Endodermal cell (in vitro differentiated cells): Measurements from ENCODE around the gene TNFRSF4. TPM values are rescaled to one million over a fixed set of nuclear protein-coding genes. Genes with fewer than 3 reads are reported as not detected.
A peak's percentile ranks its signal among the peaks of the same experiment; 100 is the strongest.

ENCODE experiments used
- DNase-seq: peaks from one replicate; pipeline ENCODE4 v3.0.0-alpha.2; 2017
- H3K27ac ChIP-seq: 2 replicates; pipeline ENCODE4 v1.5.1; 2013; ENCODE audit warnings: mild to moderate bottlenecking, low read depth, low read length, moderate library complexity
- H3K27me3 ChIP-seq: 2 replicates; pipeline ENCODE4 v1.6.1; 2013; ENCODE audit warnings: mild to moderate bottlenecking, low read length, moderate library complexity; ENCODE audit not compliant: insufficient read depth, control insufficient read depth, poor library complexity, severe bottlenecking
- H3K36me3 ChIP-seq: 2 replicates; pipeline ENCODE4 v1.7.0; 2013; ENCODE audit warnings: mild to moderate bottlenecking, low read length, moderate library complexity; ENCODE audit not compliant: control insufficient read depth, insufficient read depth
- H3K4me1 ChIP-seq: one replicate; pipeline ENCODE4 v1.7.0; 2013; ENCODE audit warnings: low read length; ENCODE audit not compliant: control insufficient read depth, insufficient read depth
- H3K4me3 ChIP-seq: 2 replicates; pipeline ENCODE4 v1.5.1; 2013; ENCODE audit warnings: mild to moderate bottlenecking, low read length, moderate library complexity
- H3K9ac ChIP-seq: 2 replicates; pipeline ENCODE4 v1.6.1; 2013; ENCODE audit warnings: mild to moderate bottlenecking, low read length, moderate library complexity; ENCODE audit not compliant: poor library complexity, severe bottlenecking; ENCODE audit errors: extremely low read depth
- H3K9me3 ChIP-seq: 2 replicates; pipeline ENCODE4 v1.6.1; 2013; ENCODE audit warnings: mild to moderate bottlenecking, low read length, moderate library complexity; ENCODE audit not compliant: control insufficient read depth
- H3K27ac Mint-ChIP-seq: 2 replicates; pipeline ENCODE4 v1.8.0; 2020; ENCODE audit warnings: mixed read lengths
- H3K27me3 Mint-ChIP-seq: 2 replicates; pipeline ENCODE4 v1.8.0; 2021; ENCODE audit warnings: mild to moderate bottlenecking, mixed read lengths; ENCODE audit not compliant: insufficient read depth
- H3K36me3 Mint-ChIP-seq: 2 replicates; pipeline ENCODE4 v1.8.0; 2020; ENCODE audit warnings: low read depth, mixed read lengths
- H3K4me1 Mint-ChIP-seq: 2 replicates; pipeline ENCODE4 v1.8.0; 2020; ENCODE audit warnings: mixed read lengths
- H3K4me3 Mint-ChIP-seq: 2 replicates; pipeline ENCODE4 v1.8.0; 2020; ENCODE audit warnings: mild to moderate bottlenecking, moderate library complexity, mixed read lengths
- H3K9me3 Mint-ChIP-seq: 2 replicates; pipeline ENCODE4 v1.8.0; 2020; ENCODE audit warnings: mild to moderate bottlenecking, mixed read lengths
- WGBS, 2 experiments: methylation state at CpG; one replicate each; pipeline versions ENCODE4 v1.1.5 to v1.1.7; 2013; ENCODE audit warnings: missing lambda C conversion rate in 2 of 2, mixed read lengths in 1 of 2; ENCODE audit not compliant: insufficient coverage in 1 of 2, insufficient read length in 1 of 2; 5-methylcytosine and 5-hydroxymethylcytosine counted together
- total RNA-seq, 2 donors: library from RNA; stranded (reverse); fragmentation: NEBNext Ultra II Directional in 1 of 2; extraction: Animal tissue kit (Norgen Biotek cat#: 25700) in 1 of 2; gene quantifications; 2 replicates in 1 of 2; 3 replicates in 1 of 2; pipeline ENCODE4 v1.2.1, GENCODE V29; 2021
- TF ChIP-seq, protein P1 (sequence below): fragments of 200-600 bp; sonication (generic); conservative IDR thresholded peaks from 2 replicates; pipeline ENCODE4 v1.5.0; 2021; ENCODE audit warnings: antibody characterized with exemption, mild to moderate bottlenecking

The TNFRSF4 gene
- total RNA-seq, 2 donors from 2014 or later, result 0.20 TPM; not detected in 1

DNA sequence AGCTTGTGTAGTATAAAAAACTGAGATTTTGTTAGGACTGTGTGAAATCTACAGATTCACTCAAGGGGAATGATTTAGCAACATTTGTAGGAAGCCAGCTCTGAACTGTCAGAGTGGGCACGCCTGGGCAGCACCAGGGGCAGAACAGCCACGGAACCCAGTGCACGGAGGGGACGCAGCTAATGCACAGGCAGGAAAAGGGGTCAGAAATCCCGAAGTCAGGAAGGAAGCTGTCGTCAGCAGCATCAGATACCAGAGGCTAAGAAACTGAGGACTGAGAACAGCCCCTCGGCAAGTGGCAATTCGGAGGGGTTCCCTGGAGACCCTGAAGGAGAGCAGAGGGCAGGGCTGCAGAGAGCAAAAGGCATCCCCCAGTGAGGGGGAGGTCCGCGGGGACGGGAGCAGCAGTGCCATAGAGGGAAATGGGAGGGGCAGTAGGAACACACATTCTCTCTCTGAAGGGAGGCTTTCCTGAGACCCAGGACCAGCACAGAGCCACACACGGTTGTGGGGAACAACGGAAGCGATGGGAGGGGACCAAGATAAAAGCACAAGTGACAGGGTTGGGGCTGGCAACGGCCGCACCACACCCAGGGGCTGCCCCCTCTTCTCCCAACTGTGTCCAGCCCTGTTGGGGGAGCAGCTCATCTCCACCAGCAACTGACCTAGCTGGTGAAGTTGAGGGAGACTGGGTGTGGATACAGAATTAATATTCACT, 47.0 kb upstream of the TNFRSF4 start:
- Mint-ChIP-seq H3K4me1 (peaks cover 8% of the 10 kb centered on the region), H3K4me3 (no peak overlapping the region)

DNA sequence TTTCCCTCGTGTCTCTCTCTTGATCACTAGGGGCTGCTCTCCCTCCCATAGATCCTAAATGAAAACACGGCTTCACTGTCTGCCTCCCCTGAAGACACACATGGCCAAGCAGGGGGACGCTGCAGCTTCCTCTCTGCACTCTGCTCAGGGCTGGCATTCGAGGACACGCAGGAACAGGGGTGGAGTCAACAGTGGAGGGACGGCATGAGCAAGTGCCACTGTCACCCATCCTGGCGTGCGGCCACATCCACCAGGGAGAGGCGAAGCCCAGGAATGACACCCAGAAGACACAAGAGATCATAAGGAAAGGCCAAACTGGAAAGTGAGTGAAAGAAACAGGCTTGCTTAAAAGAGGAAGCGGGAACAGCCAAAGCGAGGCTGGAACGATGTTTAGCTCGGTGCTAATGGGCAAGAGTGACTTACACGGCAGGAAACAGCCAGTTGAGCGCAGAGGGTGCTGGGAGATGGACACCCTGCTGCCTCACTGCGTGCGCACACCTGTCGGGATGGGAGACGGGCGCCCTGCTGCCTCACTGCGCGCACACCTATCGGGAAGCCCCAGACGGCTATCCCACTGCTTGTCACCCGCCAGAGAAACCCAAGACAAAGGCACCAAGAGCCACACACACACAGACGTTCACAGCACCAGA, 46.1 kb upstream of the TNFRSF4 start:
- no peaks in the 10 kb centered on the region for H3K4me1 ChIP-seq
- H3K27me3 Mint-ChIP-seq, result no peaks in the 10 kb centered on the region
- H3K9ac ChIP-seq, result no peak overlapping the region
- no peaks in the 10 kb centered on the region for H3K9me3 Mint-ChIP-seq
- peaks cover 66% of the 10 kb centered on the region for H3K36me3 Mint-ChIP-seq
- no peak for DNase-seq
- no peak overlapping the region for H3K4me3 Mint-ChIP-seq
- peak overlapping the region; percentile 26 for H3K27ac Mint-ChIP-seq
- H3K9me3 ChIP-seq, result no peaks in the 10 kb centered on the region
- no peaks in the 10 kb centered on the region for H3K27me3 ChIP-seq
- no peak overlapping the region for H3K27ac ChIP-seq
- peaks cover 8% of the 10 kb centered on the region for H3K4me1 Mint-ChIP-seq
- peaks cover 79% of the 10 kb centered on the region for H3K36me3 ChIP-seq
- WGBS, 2 experiments, result 94 to 97% methylated on average over 15 to 26 of the region's 26 CpGs
- TF ChIP-seq, protein P1, sequence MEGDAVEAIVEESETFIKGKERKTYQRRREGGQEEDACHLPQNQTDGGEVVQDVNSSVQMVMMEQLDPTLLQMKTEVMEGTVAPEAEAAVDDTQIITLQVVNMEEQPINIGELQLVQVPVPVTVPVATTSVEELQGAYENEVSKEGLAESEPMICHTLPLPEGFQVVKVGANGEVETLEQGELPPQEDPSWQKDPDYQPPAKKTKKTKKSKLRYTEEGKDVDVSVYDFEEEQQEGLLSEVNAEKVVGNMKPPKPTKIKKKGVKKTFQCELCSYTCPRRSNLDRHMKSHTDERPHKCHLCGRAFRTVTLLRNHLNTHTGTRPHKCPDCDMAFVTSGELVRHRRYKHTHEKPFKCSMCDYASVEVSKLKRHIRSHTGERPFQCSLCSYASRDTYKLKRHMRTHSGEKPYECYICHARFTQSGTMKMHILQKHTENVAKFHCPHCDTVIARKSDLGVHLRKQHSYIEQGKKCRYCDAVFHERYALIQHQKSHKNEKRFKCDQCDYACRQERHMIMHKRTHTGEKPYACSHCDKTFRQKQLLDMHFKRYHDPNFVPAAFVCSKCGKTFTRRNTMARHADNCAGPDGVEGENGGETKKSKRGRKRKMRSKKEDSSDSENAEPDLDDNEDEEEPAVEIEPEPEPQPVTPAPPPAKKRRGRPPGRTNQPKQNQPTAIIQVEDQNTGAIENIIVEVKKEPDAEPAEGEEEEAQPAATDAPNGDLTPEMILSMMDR, result no peak
- no peak overlapping the region for H3K4me3 ChIP-seq

More for the DNA sequence above, 47.0 kb upstream of the TNFRSF4 start:
- Mint-ChIP-seq H3K9me3 (no peaks in the 10 kb centered on the region), H3K36me3 (peaks cover 65% of the 10 kb centered on the region), H3K27ac (peak overlapping the region; percentile 19), H3K27me3 (no peaks in the 10 kb centered on the region)
- no peak for DNase-seq
- Histone ChIP-seq H3K27ac (no peak overlapping the region), H3K4me3 (no peak overlapping the region), H3K9me3 (no peaks in the 10 kb centered on the region), H3K4me1 (no peaks in the 10 kb centered on the region), H3K27me3 (no peaks in the 10 kb centered on the region), H3K36me3 (peaks cover 77% of the 10 kb centered on the region), H3K9ac (no peak overlapping the region)
- TF ChIP-seq, protein P1, result no peak
- WGBS, 2 experiments, result 93 to 95% methylated on average over 11 to 16 of the region's 16 CpGs

DNA sequence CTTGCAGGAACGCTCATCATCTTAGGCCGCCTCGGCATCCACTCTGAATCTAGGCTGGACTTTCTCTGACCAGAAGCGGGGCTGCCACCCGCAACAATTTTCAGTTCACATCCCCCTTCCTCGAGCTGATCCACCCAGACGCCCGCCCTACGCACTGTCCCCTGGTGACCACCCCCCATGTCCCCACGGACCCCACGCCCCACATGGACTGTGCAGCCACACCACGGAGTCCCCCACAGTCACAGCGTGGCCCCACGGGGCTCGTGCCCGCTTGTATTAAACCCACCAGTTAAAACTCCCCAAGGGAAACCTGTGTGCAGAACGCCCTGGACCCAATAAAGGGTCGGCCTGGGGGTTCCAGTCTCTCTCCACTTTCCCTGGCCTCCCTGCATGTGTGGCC, 45.6 kb upstream of the TNFRSF4 start:
- 95 to 96% methylated on average over 13 to 18 of the region's 18 CpGs for WGBS, 2 experiments
- H3K4me3 ChIP-seq, result no peak overlapping the region
- Mint-ChIP-seq H3K27ac (peak overlapping the region; percentile 26), H3K4me1 (peaks cover 8% of the 10 kb centered on the region), H3K9me3 (no peaks in the 10 kb centered on the region), H3K27me3 (no peaks in the 10 kb centered on the region), H3K4me3 (no peak overlapping the region), H3K36me3 (peaks cover 64% of the 10 kb centered on the region)
- H3K27me3 ChIP-seq, result no peaks in the 10 kb centered on the region
- H3K4me1 ChIP-seq, result no peaks in the 10 kb centered on the region
- TF ChIP-seq, protein P1, result no peak
- H3K9ac ChIP-seq, result no peak overlapping the region
- no peak for DNase-seq
- H3K36me3 ChIP-seq, result peaks cover 75% of the 10 kb centered on the region
- H3K9me3 ChIP-seq, result no peaks in the 10 kb centered on the region
- no peak overlapping the region for H3K27ac ChIP-seq
